Non-pigmented ciliary epithelial cell (primary cell): ENCODE data around the gene KRI1.
"Not testable (repeated sequence)": the region's sequence is repeated elsewhere in the genome, so short reads cannot be mapped to it uniquely, and the experiment has no call there.

ENCODE experiments used
- DNase-seq: peaks from one replicate; pipeline ENCODE4 v3.0.0-alpha.2; 2010; ENCODE audit warnings: low read depth

Gene KRI1

GRCh38 chr19:10550336-10550735 lies 15.5 kb downstream of the KRI1 start:
- no peak for DNase-seq

GRCh38 chr19:10549733-10550132 lies 16.1 kb downstream of the KRI1 start:
- DNase-seq = no peak

- no peak for DNase-seq
These were observed 17.0 kb downstream of the KRI1 start for GRCh38 chr19:10548746-10549276.

- no peak for DNase-seq
These were observed 19.0 kb downstream of the KRI1 start for GRCh38 chr19:10546817-10547216.

GRCh38 chr19:10544753-10545251 lies 21.0 kb downstream of the KRI1 start:
- no peak for DNase-seq

GRCh38 chr19:10544242-10544752 lies 21.5 kb downstream of the KRI1 start:
- no peak for DNase-seq

- no peak for DNase-seq
These were observed 22.2 kb downstream of the KRI1 start, which contains the start of gene ATG4D for GRCh38 chr19:10543420-10544241. TSS of gene ATG4D (plus strand) at chr19:10543904. CDS start at chr19:10544091, 187 bp downstream.

GRCh38 chr19:10543059-10543419 lies 22.8 kb downstream of the KRI1 start:
- DNase-seq = no peak

- not testable (repeated sequence) for DNase-seq
These were observed 26.8 kb downstream of the KRI1 start for GRCh38 chr19:10539016-10539415.

GRCh38 chr19:10538204-10538983 lies 27.4 kb downstream of the KRI1 start:
- DNase-seq = no peak

GRCh38 chr19:10537668-10538067 lies 28.1 kb downstream of the KRI1 start:
- no peak for DNase-seq

- no peak for DNase-seq
These were observed 30.2 kb downstream of the KRI1 start for GRCh38 chr19:10535613-10536012.

- DNase-seq = peak; percentile 20
These were observed 32.0 kb downstream of the KRI1 start for GRCh38 chr19:10533646-10534386.

- DNase-seq = no peak
These were observed 33.4 kb downstream of the KRI1 start for GRCh38 chr19:10532457-10532856.

GRCh38 chr19:10526887-10527286 lies 38.9 kb downstream of the KRI1 start:
- not testable (repeated sequence) for DNase-seq

- no peak for DNase-seq
These were observed 40.2 kb downstream of the KRI1 start for GRCh38 chr19:10525636-10526035.

- DNase-seq = no peak
These were observed 42.6 kb downstream of the KRI1 start for GRCh38 chr19:10523135-10523636.

GRCh38 chr19:10521461-10522171 lies 44.2 kb downstream of the KRI1 start:
- no peak for DNase-seq

GRCh38 chr19:10520652-10521318 lies 45.0 kb downstream of the KRI1 start:
- no peak for DNase-seq

- no peak for DNase-seq
These were observed 46.4 kb downstream of the KRI1 start for GRCh38 chr19:10519421-10519820.
